NOMO-1 treated with dmso at 0.1 percent for 144 hours (cell line): ENCODE results near the gene PROP1.
"Not testable (repeated sequence)": the region's sequence is repeated elsewhere in the genome, so short reads cannot be mapped to it uniquely, and the experiment has no call there.

Experiments used
- DNase-seq: peaks from one replicate; lab custom pipeline; 2025; ENCODE audit not compliant: unreplicated experiment; lab: John Stamatoyannopoulos, UW

Gene PROP1

GRCh38 chr5:177945601-177946283 is 50.3 kb downstream of the PROP1 start:
- DNase-seq: not testable (repeated sequence)

GRCh38 chr5:177945145-177945544 is 50.9 kb downstream of the PROP1 start:
- DNase-seq: not testable (repeated sequence)

GRCh38 chr5:177943805-177944736 is 52.0 kb downstream of the PROP1 start:
- DNase-seq: not testable (repeated sequence)

GRCh38 chr5:177942896-177943295 is 53.1 kb downstream of the PROP1 start:
- DNase-seq: not testable (repeated sequence)
